H1 (cell line): ENCODE measurements around the gene PRXL2B. TPM values are rescaled to one million over a fixed set of nuclear protein-coding genes. Genes with fewer than 3 reads are reported as not detected.

Source experiments
- CTCF ChIA-PET: fragments of 300-600 bp; sonication (Branson Sonifier 250); formaldehyde crosslinking; loops from one replicate; lab custom pipeline; 2021; ENCODE audit not compliant: partially characterized antibody; lab: Charles Lee
- POLR2A ChIA-PET: fragments of 300-600 bp; sonication (Branson Sonifier 250); formaldehyde crosslinking; loops from one replicate; lab custom pipeline; 2021; ENCODE audit warnings: inconsistent platforms; ENCODE audit not compliant: partially characterized antibody; lab: Charles Lee
- DNase-seq, 2 experiments: peaks; one replicate each; pipeline versions ENCODE4 v3.0.0 to v3.0.0-alpha.2; 2010 to 2022; ENCODE audit warnings: low spot score in 2 of 2, low read depth in 1 of 2, mixed read lengths in 1 of 2
- FAIRE-seq: peaks from 2 replicates; lab custom pipeline; 2011; peaks lifted over from hg19 to GRCh38; lab: Jason Lieb, UNC
- H2AFZ ChIP-seq: 2 replicates; pipeline ENCODE4 v1.8.1; 2012; ENCODE audit warnings: low read length, inconsistent platforms
- H2AK5ac ChIP-seq: 2 replicates; pipeline ENCODE4 v1.6.1; 2013; ENCODE audit warnings: low read depth, low read length
- H2BK120ac ChIP-seq: replicated peaks from 2 replicates; pipeline ENCODE3; 2013; ENCODE audit warnings: low read depth, low read length, inconsistent platforms
- H2BK12ac ChIP-seq: 2 replicates; pipeline ENCODE4 v1.6.1; 2013; ENCODE audit warnings: low read depth, low read length
- H2BK15ac ChIP-seq: 2 replicates; pipeline ENCODE4 v1.6.1; 2013; ENCODE audit warnings: low read length
- H2BK20ac ChIP-seq: 2 replicates; pipeline ENCODE4 v1.6.1; 2013; ENCODE audit warnings: low read length
- H2BK5ac ChIP-seq: 2 replicates; pipeline ENCODE4 v1.6.1; 2013; ENCODE audit warnings: low read depth, low read length
- H3K14ac ChIP-seq: 2 replicates; pipeline ENCODE4 v1.6.1; 2013; ENCODE audit warnings: inconsistent platforms; ENCODE audit not compliant: insufficient read length
- H3K18ac ChIP-seq: 2 replicates; pipeline ENCODE4 v1.6.1; 2013; ENCODE audit warnings: low read length; ENCODE audit errors: extremely low read depth
- H3K23ac ChIP-seq: 2 replicates; pipeline ENCODE4 v1.6.1; 2013; ENCODE audit warnings: inconsistent platforms; ENCODE audit not compliant: insufficient read length
- H3K23me2 ChIP-seq: 2 replicates; pipeline ENCODE4 v1.6.1; 2013; ENCODE audit warnings: low read depth, low read length
- H3K27ac ChIP-seq: 2 replicates; pipeline ENCODE4 v1.6.1; 2011; ENCODE audit warnings: low read depth, low read length, inconsistent platforms
- H3K27me3 ChIP-seq, 4 experiments: replicated peaks in 1 of 4; 1 replicate in 1 of 4; 2 replicates in 3 of 4; pipeline versions ENCODE4 v1.6.1 to v1.8.1; 2011 to 2013; ENCODE audit warnings: low read length in 3 of 4, mild to moderate bottlenecking in 3 of 4, inconsistent platforms in 2 of 4, mixed read lengths in 2 of 4, moderate library complexity in 1 of 4; ENCODE audit not compliant: control insufficient read depth in 3 of 4, insufficient read depth in 3 of 4; ENCODE audit errors: extremely low read depth in 1 of 4
- H3K36me3 ChIP-seq, 4 experiments: 2 replicates each; pipeline versions ENCODE4 v1.6.1 to v1.8.1; 2011 to 2013; ENCODE audit warnings: mild to moderate bottlenecking in 4 of 4, low read length in 3 of 4, moderate library complexity in 2 of 4, control low read depth in 1 of 4, inconsistent platforms in 1 of 4; ENCODE audit not compliant: insufficient read depth in 4 of 4, control insufficient read depth in 2 of 4
- H3K4ac ChIP-seq: replicated peaks from 2 replicates; pipeline ENCODE3; 2013; ENCODE audit warnings: low read length, low read depth, mixed read lengths, inconsistent platforms; ENCODE audit not compliant: insufficient read length
- H3K4me1 ChIP-seq, 4 experiments: replicated peaks in 1 of 4; 1 replicate in 1 of 4; 2 replicates in 3 of 4; pipeline versions ENCODE4 v1.6.1 to v1.8.1; 2011 to 2013; ENCODE audit warnings: low read length in 3 of 4, inconsistent platforms in 2 of 4, mixed read lengths in 1 of 4; ENCODE audit not compliant: insufficient read depth in 4 of 4, control insufficient read depth in 3 of 4
- H3K4me2 ChIP-seq, 2 experiments: 2 replicates each; pipeline versions ENCODE4 v1.6.1 to v1.8.1; 2011 to 2013; ENCODE audit warnings: low read depth in 2 of 2, low read length in 2 of 2, control low read depth in 1 of 2, inconsistent platforms in 1 of 2, mild to moderate bottlenecking in 1 of 2; ENCODE audit not compliant: insufficient read depth in 1 of 2
- H3K4me3 ChIP-seq, 4 experiments: fragments of 200-600, 300-600 bp in 1 of 4; sonication (generic), shearing (Covaris generic), sonication (Bioruptor Twin) in 1 of 4; 2 replicates each; pipeline versions ENCODE4 v1.5.1 to v1.8.1; 2011 to 2016; ENCODE audit warnings: low read length in 4 of 4, low read depth in 3 of 4, control low read depth in 2 of 4, inconsistent platforms in 2 of 4, mild to moderate bottlenecking in 2 of 4, mixed read lengths in 1 of 4, moderate library complexity in 1 of 4; ENCODE audit not compliant: insufficient read depth in 2 of 4; ENCODE audit errors: extremely low read depth in 1 of 4
- H3K56ac ChIP-seq: replicated peaks from 2 replicates; pipeline ENCODE3; 2013; ENCODE audit warnings: low read depth, mild to moderate bottlenecking, mixed read lengths, low read length, inconsistent platforms; ENCODE audit not compliant: insufficient read length
- H3K79me1 ChIP-seq: 2 replicates; pipeline ENCODE4 v1.6.1; 2013; ENCODE audit warnings: low read depth, low read length, control low read depth
- H3K79me2 ChIP-seq, 2 experiments: 2 replicates each; pipeline versions ENCODE4 v1.6.1 to v1.8.1; 2012 to 2013; ENCODE audit warnings: low read length in 2 of 2, mild to moderate bottlenecking in 2 of 2, inconsistent platforms in 1 of 2; ENCODE audit not compliant: insufficient read depth in 2 of 2, control insufficient read depth in 1 of 2
- H3K9ac ChIP-seq, 4 experiments: replicated peaks in 1 of 4; 1 replicate in 1 of 4; 2 replicates in 3 of 4; pipeline versions ENCODE4 v1.6.1 to v1.8.1; 2011 to 2013; ENCODE audit warnings: low read depth in 3 of 4, low read length in 3 of 4, control low read depth in 2 of 4, mild to moderate bottlenecking in 2 of 4, moderate library complexity in 2 of 4, inconsistent platforms in 1 of 4; ENCODE audit errors: extremely low read depth in 1 of 4
- H3K9me3 ChIP-seq, 2 experiments: 2 replicates each; pipeline versions ENCODE4 v1.6.1 to v1.8.1; 2012 to 2013; ENCODE audit warnings: mild to moderate bottlenecking in 2 of 2, moderate library complexity in 2 of 2, control low read depth in 1 of 2, inconsistent platforms in 1 of 2, low read depth in 1 of 2, low read length in 1 of 2, mixed read lengths in 1 of 2; ENCODE audit not compliant: insufficient read depth in 2 of 2
- H4K20me1 ChIP-seq, 2 experiments: replicated peaks in 1 of 2; 2 replicates each; pipeline versions ENCODE3 to v1.8.1; 2011 to 2013; ENCODE audit warnings: inconsistent platforms in 2 of 2, low read length in 2 of 2, mild to moderate bottlenecking in 1 of 2; ENCODE audit not compliant: insufficient read depth in 2 of 2, control insufficient read depth in 1 of 2
- H4K5ac ChIP-seq: 2 replicates; pipeline ENCODE4 v1.6.1; 2013; ENCODE audit warnings: low read length, low read depth, mixed read lengths, inconsistent platforms; ENCODE audit not compliant: insufficient read length
- H4K8ac ChIP-seq: 2 replicates; pipeline ENCODE4 v1.8.0; 2013; ENCODE audit warnings: mild to moderate bottlenecking, moderate library complexity, low read length, inconsistent platforms; ENCODE audit not compliant: insufficient read depth; ENCODE audit errors: extremely low read depth
- H4K91ac ChIP-seq: replicated peaks from 2 replicates; pipeline ENCODE3; 2013; ENCODE audit warnings: low read length, mixed read lengths, inconsistent platforms; ENCODE audit not compliant: insufficient read length
- POLR2AphosphoS5 ChIP-seq: IDR thresholded peaks from 2 replicates; pipeline ENCODE4 v1.6.1; 2011; ENCODE audit warnings: low read depth, low read length
- RNF2 ChIP-seq: fragments of 200-900, 300-1000 bp; sonication (generic); IDR thresholded peaks from 2 replicates; pipeline ENCODE4 v1.7.1; 2016; ENCODE audit warnings: borderline replicate concordance, low read depth, mild to moderate bottlenecking, antibody characterized with exemption, low read length; ENCODE audit not compliant: poor library complexity, severe bottlenecking; ENCODE audit errors: missing control alignments
- SUZ12 ChIP-seq: fragments of 200-600 bp; sonication (generic); IDR thresholded peaks from 2 replicates; pipeline ENCODE4 v1.6.1; 2012; ENCODE audit warnings: mild to moderate bottlenecking, inconsistent platforms, low read length, moderate library complexity, mixed read lengths
- WGBS, 2 experiments: shearing (Covaris generic) in 1 of 2; methylation state at CpG; one replicate each; pipeline versions ENCODE4 v1.1.6 to v1.1.7; 2013 to 2015; ENCODE audit warnings: low lambda C conversion rate in 2 of 2, mixed read lengths in 2 of 2, inconsistent platforms in 1 of 2, low coverage in 1 of 2, missing lambda C conversion rate in 1 of 2; ENCODE audit not compliant: insufficient replicate concordance in 2 of 2, insufficient coverage in 1 of 2, insufficient read length in 1 of 2; ENCODE audit errors: extremely low coverage in 1 of 2, missing lambda C conversion rate in 1 of 2; 5-methylcytosine and 5-hydroxymethylcytosine counted together
- polyA plus RNA-seq, 7 experiments: library from polyadenylated mRNA; depleted of rRNA in 3 of 7; stranded (reverse) in 5 of 7; unstranded in 2 of 7; fragments of >200 nt in 5 of 7; fragments of 200-250 nt in 2 of 7; gene quantifications; 1 replicate in 5 of 7; 2 replicates in 1 of 7; 4 replicates in 1 of 7; pipeline versions ENCODE4 v1.2.1 to v1.2.3, GENCODE V29; 2011 to 2013; ENCODE audit warnings: missing spikeins in 2 of 7, mixed read lengths in 2 of 7
- total RNA-seq: library from RNA; stranded (reverse); fragmentation: NEBNext Ultra II Directional; extraction: Animal tissue kit (Norgen Biotek cat#: 25700); gene quantifications from 2 replicates; pipeline ENCODE4 v1.2.1, GENCODE V29; 2021

Gene PRXL2B
- total and polyA plus RNA-seq, 2 of the 8 experiments (the other 6 are each of a cell fraction or from before 2014, with no cell fraction given): 35.3 to 46.0 TPM

- H4K8ac ChIP-seq: no peak overlapping the region
- H4K91ac ChIP-seq: no peak overlapping the region
- no peak overlapping the region for H3K4me3 ChIP-seq
- no peak overlapping the region for H2BK15ac ChIP-seq
- no peak overlapping the region for H2AK5ac ChIP-seq
- no peak overlapping the region for H2BK5ac ChIP-seq
- FAIRE-seq: no peak
- no peak overlapping the region for H3K4ac ChIP-seq
- no peak overlapping the region for H3K23ac ChIP-seq
- TF ChIP-seq SUZ12 (no peak), RNF2 (no peak), POLR2AphosphoS5 (no peak)
- WGBS, 2 experiments: 89% methylated on average over 17 of the region's 20 CpGs; no CpG with 5 or more reads in 1 of the 2 experiments
- H3K4me1 ChIP-seq: no peaks in the 10 kb centered on the region
- no peaks in the 10 kb centered on the region for H3K79me1 ChIP-seq
- H3K56ac ChIP-seq: no peak overlapping the region
- H3K18ac ChIP-seq: no peak overlapping the region
- ChIA-PET CTCF (no interaction called here), POLR2A (no interaction called here)
- no peak overlapping the region for H4K5ac ChIP-seq
- no peak overlapping the region for H2BK12ac ChIP-seq
- H3K27ac ChIP-seq: no peak overlapping the region
- H3K4me2 ChIP-seq: no peak overlapping the region
- no peak for DNase-seq
- H3K9me3 ChIP-seq: peaks cover 0 to 12% of the 10 kb centered on the region in 2 experiments; a peak in 2 of 4 replicates
- no peak overlapping the region for H3K9ac ChIP-seq
- H4K20me1 ChIP-seq: no peaks in the 10 kb centered on the region
- H3K36me3 ChIP-seq: peaks cover 0 to 8% (median 0%) of the 10 kb centered on the region in 4 experiments; a peak in 1 of 8 replicates
- no peak overlapping the region for H2BK20ac ChIP-seq
- H3K14ac ChIP-seq: no peak overlapping the region
- no peak overlapping the region for H2BK120ac ChIP-seq
- H3K79me2 ChIP-seq: no peaks in the 10 kb centered on the region
- H3K23me2 ChIP-seq: no peaks in the 10 kb centered on the region
- no peak overlapping the region for H2AFZ ChIP-seq
- H3K27me3 ChIP-seq: no peaks in the 10 kb centered on the region
Measured at GRCh38 chr1:2594001-2594640, 7.5 kb downstream of the PRXL2B start.
